ENCODE measurements around the gene HPX.
"Not testable (repeated sequence)": the region's sequence is repeated elsewhere in the genome, so short reads cannot be mapped to it uniquely, and the experiment has no call there.

The HPX gene

GRCh38 chr11:6414874-6415328 lies 25.9 kb downstream of the HPX start:
- DNase-seq (ENCODE audit: low read depth), result no peak

GRCh38 chr11:6413791-6414201 lies 27.0 kb downstream of the HPX start:
- DNase-seq (ENCODE audit: low read depth), result no peak

GRCh38 chr11:6411594-6412031 lies 29.2 kb downstream of the HPX start:
- DNase-seq (ENCODE audit: low read depth), result no peak

- no peak for DNase-seq (ENCODE audit: low read depth)
Observed at GRCh38 chr11:6410695-6411430, 29.9 kb downstream of the HPX start.

GRCh38 chr11:6406370-6406769 lies 34.4 kb downstream of the HPX start:
- no peak for DNase-seq (ENCODE audit: low read depth)

GRCh38 chr11:6405846-6406245 lies 34.9 kb downstream of the HPX start:
- DNase-seq (ENCODE audit: low read depth), result no peak

GRCh38 chr11:6405052-6405667 lies 35.6 kb downstream of the HPX start:
- no peak for DNase-seq (ENCODE audit: low read depth)

GRCh38 chr11:6404342-6405051 lies 36.3 kb downstream of the HPX start:
- DNase-seq (ENCODE audit: low read depth), result no peak

GRCh38 chr11:6403539-6403938 lies 37.2 kb downstream of the HPX start:
- no peak for DNase-seq (ENCODE audit: low read depth)

GRCh38 chr11:6402561-6402981 lies 38.2 kb downstream of the HPX start:
- DNase-seq (ENCODE audit: low read depth), result no peak

- no peak for DNase-seq (ENCODE audit: low read depth)
Observed at GRCh38 chr11:6402061-6402470, 38.7 kb downstream of the HPX start.

GRCh38 chr11:6401464-6401863 lies 39.3 kb downstream of the HPX start:
- DNase-seq (ENCODE audit: low read depth), result no peak

- no peak for DNase-seq (ENCODE audit: low read depth)
Observed at GRCh38 chr11:6400431-6401345, 40.1 kb downstream of the HPX start.

- no peak for DNase-seq (ENCODE audit: low read depth)
Observed at GRCh38 chr11:6397636-6398035, 43.2 kb downstream of the HPX start.

- DNase-seq (ENCODE audit: low read depth), result no peak
Observed at GRCh38 chr11:6397156-6397555, 43.6 kb downstream of the HPX start.

- DNase-seq (ENCODE audit: low read depth), result no peak
Observed at GRCh38 chr11:6395470-6396060, 45.2 kb downstream of the HPX start.

- no peak for DNase-seq (ENCODE audit: low read depth)
Observed at GRCh38 chr11:6393989-6394670, 46.7 kb downstream of the HPX start.

GRCh38 chr11:6392251-6392650 lies 48.5 kb downstream of the HPX start:
- not testable (repeated sequence) for DNase-seq (ENCODE audit: low read depth)

GRCh38 chr11:6391537-6392134 lies 49.2 kb downstream of the HPX start:
- DNase-seq (ENCODE audit: low read depth), result no peak

GRCh38 chr11:6390718-6391469 lies 49.9 kb downstream of the HPX start:
- no peak for DNase-seq (ENCODE audit: low read depth)
